Peyer's patch (tissue), 4 donors: ENCODE data around the gene TSPYL2. TPM values are rescaled to one million over a fixed set of nuclear protein-coding genes. Genes with fewer than 3 reads are reported as not detected.

Source experiments
- DNase-seq, 3 donors: peaks; one replicate each; pipeline ENCODE4 v3.0.0-alpha.2; 2017 to 2019
- H3K27ac ChIP-seq, 4 donors: fragments of 200-600 bp; sonication (generic); one replicate each; pipeline ENCODE4 v1.5.1; 2016 to 2019
- H3K27me3 ChIP-seq, 2 donors: fragments of 200-600 bp; sonication (generic); one replicate each; pipeline ENCODE4 v1.5.1; 2019
- H3K36me3 ChIP-seq, 3 donors: fragments of 200-600 bp; sonication (generic); one replicate each; pipeline ENCODE4 v1.5.1; 2016 to 2019
- H3K4me1 ChIP-seq, 4 donors: fragments of 200-600 bp; sonication (generic); one replicate each; pipeline ENCODE4 v1.5.1; 2016 to 2019
- H3K4me3 ChIP-seq, 4 donors: fragments of 200-600 bp; sonication (generic); 1 replicate in 3 of 4; 2 replicates in 1 of 4; pipeline ENCODE4 v1.5.1; 2016 to 2019; ENCODE audit warnings: mild to moderate bottlenecking in 1 of 4
- H3K9me3 ChIP-seq, 4 donors: fragments of 200-600 bp; sonication (generic); one replicate each; pipeline ENCODE4 v1.5.1; 2016 to 2019; ENCODE audit warnings: mild to moderate bottlenecking in 1 of 4
- CTCF ChIP-seq, 6 experiments: fragments of 450-650 bp in 4 of 6; fragments of 200-600 bp in 2 of 6; sonication (generic) in 1 of 6; IDR thresholded peaks; one replicate each; pipeline ENCODE4 v1.5.1; 2017 to 2019; ENCODE audit warnings: antibody characterized with exemption in 6 of 6, mild to moderate bottlenecking in 3 of 6, moderate library complexity in 1 of 6
- POLR2A ChIP-seq, 2 donors: fragments of 450-650 bp; IDR thresholded peaks; one replicate each; pipeline ENCODE4 v1.5.1; 2017; ENCODE audit warnings: antibody characterized with exemption in 2 of 2, mild to moderate bottlenecking in 2 of 2, moderate library complexity in 2 of 2
- total RNA-seq, 4 donors: library from RNA; depleted of rRNA; stranded (reverse); fragments of >200 nt; gene quantifications; one replicate each; pipeline ENCODE4 v1.1.0, GENCODE V29; 2016

TSPYL2 gene
- total RNA-seq, 4 donors from 2014 or later: 14.4 to 241 (median 37.1) TPM

GRCh38 chrX:53082773-53083616, 828 bp downstream of the TSPYL2 start:
- TF ChIP-seq CTCF (IDR thresholded peaks at IDR 0.05) (no peak), POLR2A (IDR thresholded peaks at IDR 0.05) (no peak)
- Histone ChIP-seq H3K9me3 (no peaks in the 10 kb centered on the region), H3K27me3 (no peaks in the 10 kb centered on the region), H3K4me1 (no peaks in the 10 kb centered on the region), H3K36me3 (peaks cover 0 to 6% (median 0%) of the 10 kb centered on the region in 3 donors), H3K27ac (peak overlapping the region; percentile 88 to 95 (median 93)), H3K4me3 (peak overlapping the region; percentile 65 to 84 (median 76))
- no peak for DNase-seq

GRCh38 chrX:53084043-53084570, 1.9 kb downstream of the TSPYL2 start:
- TF ChIP-seq POLR2A (IDR thresholded peaks at IDR 0.05): no peak
- no peak for TF ChIP-seq CTCF (IDR thresholded peaks at IDR 0.05)
- Histone ChIP-seq H3K4me3 (peak overlapping the region in 1 of 4 donors; percentile 84), H3K27me3 (no peaks in the 10 kb centered on the region), H3K4me1 (no peaks in the 10 kb centered on the region), H3K27ac (no peak overlapping the region), H3K9me3 (no peaks in the 10 kb centered on the region), H3K36me3 (peaks cover 0 to 6% (median 0%) of the 10 kb centered on the region in 3 donors)
- no peak for DNase-seq

- Histone ChIP-seq H3K27ac (no peak overlapping the region), H3K4me3 (peak overlapping the region in 1 of 4 donors; percentile 84), H3K36me3 (peaks cover 0 to 6% (median 0%) of the 10 kb centered on the region in 3 donors), H3K27me3 (no peaks in the 10 kb centered on the region), H3K4me1 (no peaks in the 10 kb centered on the region), H3K9me3 (no peaks in the 10 kb centered on the region)
- no peak for TF ChIP-seq POLR2A (IDR thresholded peaks at IDR 0.05)
- no peak for TF ChIP-seq CTCF (IDR thresholded peaks at IDR 0.05)
- DNase-seq: no peak
These were observed 2.7 kb downstream of the TSPYL2 start for GRCh38 chrX:53084863-53085262.

GRCh38 chrX:53085661-53086229, 3.6 kb downstream of the TSPYL2 start:
- H3K9me3 ChIP-seq: no peaks in the 10 kb centered on the region
- no peaks in the 10 kb centered on the region for H3K4me1 ChIP-seq
- H3K4me3 ChIP-seq: no peak overlapping the region
- H3K27me3 ChIP-seq: no peaks in the 10 kb centered on the region
- peaks cover 0 to 6% (median 0%) of the 10 kb centered on the region in 3 donors for H3K36me3 ChIP-seq
- H3K27ac ChIP-seq: peak overlapping the region in 2 of 4 donors; percentile 42 to 51
- no peak for DNase-seq
- TF ChIP-seq POLR2A (IDR thresholded peaks at IDR 0.05): no peak
- TF ChIP-seq CTCF (IDR thresholded peaks at IDR 0.05): no peak

- Histone ChIP-seq H3K9me3 (no peaks in the 10 kb centered on the region), H3K36me3 (peaks cover 0 to 6% (median 0%) of the 10 kb centered on the region in 3 donors), H3K27ac (peak overlapping the region in 3 of 4 donors; percentile 51 to 87 (median 72)), H3K4me1 (no peaks in the 10 kb centered on the region), H3K27me3 (no peaks in the 10 kb centered on the region), H3K4me3 (no peak overlapping the region)
- DNase-seq: peak in 2 of 3 donors; percentile 72 to 79
- no peak for TF ChIP-seq CTCF (IDR thresholded peaks at IDR 0.05)
- TF ChIP-seq POLR2A (IDR thresholded peaks at IDR 0.05): no peak
These were observed 4.3 kb downstream of the TSPYL2 start for GRCh38 chrX:53086464-53086863.
